ENCODE measurements around the gene SH3GLB1. TPM values are rescaled to one million over a fixed set of nuclear protein-coding genes. Genes with fewer than 3 reads are reported as not detected.
A peak's percentile ranks its signal among the peaks of the same experiment; 100 is the strongest.

The SH3GLB1 gene
- total and polyA plus RNA-seq, 2 of the 13 experiments (the other 11 are each of a cell fraction or from before 2014, with no cell fraction given) = 26.0 to 41.5 TPM

DNA sequence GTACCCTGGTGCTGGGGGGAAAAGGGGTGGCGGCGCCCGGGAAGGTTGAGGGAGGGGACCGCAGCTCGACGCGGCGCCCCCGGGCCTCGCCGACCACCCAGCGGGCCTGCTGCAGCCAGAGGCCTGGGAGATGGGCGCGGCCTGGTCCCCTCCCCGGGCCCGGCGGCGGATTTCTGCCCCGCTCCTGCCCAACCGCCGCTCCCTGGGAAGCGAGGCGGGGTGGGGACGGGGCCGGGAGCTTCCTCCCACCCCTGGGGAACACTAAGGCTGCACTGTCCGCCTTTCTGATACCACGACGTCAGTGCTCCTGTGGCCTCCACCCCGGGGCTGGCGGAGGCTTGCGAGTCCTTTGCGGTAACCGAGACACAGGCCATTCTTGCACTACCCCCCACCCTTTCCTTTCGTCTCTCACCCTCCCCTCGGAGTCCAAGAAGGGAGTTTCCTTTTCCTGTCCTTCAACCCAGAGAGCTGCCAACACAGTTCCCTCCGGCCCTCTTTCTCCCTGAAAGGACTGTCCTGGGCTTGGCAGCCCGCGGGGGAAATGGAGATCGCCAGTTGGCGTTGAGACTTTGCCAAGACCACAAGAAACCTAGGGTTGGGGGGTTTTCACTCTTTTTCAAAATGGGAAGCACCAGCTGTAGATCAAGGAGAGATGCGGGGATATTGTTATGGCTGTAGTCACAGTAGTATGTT, 742 bp downstream of the SH3GLB1 start (continued):
- peak; percentile 56; the same call in 1 of the 2 replicates for TF ChIP-seq ZNF749 (CRISPR knock-in tag; IDR thresholded peaks at IDR 0.05; ENCODE audit: borderline replicate concordance)
- TF ChIP-seq ZNF720 (CRISPR knock-in tag; IDR thresholded peaks at IDR 0.05) = no peak
- TF ChIP-seq NR1H2 (CRISPR knock-in tag; IDR thresholded peaks at IDR 0.05; ENCODE audit: borderline replicate concordance, low read depth) = no peak
- TF ChIP-seq ZNF776 (CRISPR knock-in tag; IDR thresholded peaks at IDR 0.05) = no peak
- TF ChIP-seq, protein P1, sequence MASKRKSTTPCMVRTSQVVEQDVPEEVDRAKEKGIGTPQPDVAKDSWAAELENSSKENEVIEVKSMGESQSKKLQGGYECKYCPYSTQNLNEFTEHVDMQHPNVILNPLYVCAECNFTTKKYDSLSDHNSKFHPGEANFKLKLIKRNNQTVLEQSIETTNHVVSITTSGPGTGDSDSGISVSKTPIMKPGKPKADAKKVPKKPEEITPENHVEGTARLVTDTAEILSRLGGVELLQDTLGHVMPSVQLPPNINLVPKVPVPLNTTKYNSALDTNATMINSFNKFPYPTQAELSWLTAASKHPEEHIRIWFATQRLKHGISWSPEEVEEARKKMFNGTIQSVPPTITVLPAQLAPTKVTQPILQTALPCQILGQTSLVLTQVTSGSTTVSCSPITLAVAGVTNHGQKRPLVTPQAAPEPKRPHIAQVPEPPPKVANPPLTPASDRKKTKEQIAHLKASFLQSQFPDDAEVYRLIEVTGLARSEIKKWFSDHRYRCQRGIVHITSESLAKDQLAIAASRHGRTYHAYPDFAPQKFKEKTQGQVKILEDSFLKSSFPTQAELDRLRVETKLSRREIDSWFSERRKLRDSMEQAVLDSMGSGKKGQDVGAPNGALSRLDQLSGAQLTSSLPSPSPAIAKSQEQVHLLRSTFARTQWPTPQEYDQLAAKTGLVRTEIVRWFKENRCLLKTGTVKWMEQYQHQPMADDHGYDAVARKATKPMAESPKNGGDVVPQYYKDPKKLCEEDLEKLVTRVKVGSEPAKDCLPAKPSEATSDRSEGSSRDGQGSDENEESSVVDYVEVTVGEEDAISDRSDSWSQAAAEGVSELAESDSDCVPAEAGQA (IDR thresholded peaks at IDR 0.05; ENCODE audit: low read depth) = no peak
- TF ChIP-seq, protein P1 (CRISPR knock-in tag; IDR thresholded peaks at IDR 0.05; ENCODE audit: borderline replicate concordance) = no peak
- peak; percentile 4; the same call in 1 of the 2 replicates for TF ChIP-seq HES4 (CRISPR knock-in tag; IDR thresholded peaks at IDR 0.05; ENCODE audit: borderline replicate concordance)
- TF ChIP-seq CHD4 (IDR thresholded peaks at IDR 0.05; ENCODE audit: borderline replicate concordance, low read length) = no peak
- no peak for TF ChIP-seq FOXK1 (CRISPR knock-in tag; IDR thresholded peaks at IDR 0.05; ENCODE audit: borderline replicate concordance, low read depth)
- TF ChIP-seq KLF16 (CRISPR knock-in tag; IDR thresholded peaks at IDR 0.05) = peak in 1 of 2 experiments; percentile 29; a peak in 1 of 4 replicates
- no peak for TF ChIP-seq SP4 (CRISPR knock-in tag; IDR thresholded peaks at IDR 0.05)
- no peak for TF ChIP-seq U2AF2 (IDR thresholded peaks at IDR 0.05; ENCODE audit: low read depth, low read length)
- TF ChIP-seq ISL2 (CRISPR knock-in tag; IDR thresholded peaks at IDR 0.05) = 0 out of 2 replicates have a peak, but pooled peaks have one; percentile 31
- TF ChIP-seq ZBTB38 (CRISPR knock-in tag; IDR thresholded peaks at IDR 0.05) = no peak
- no peak for TF ChIP-seq ZNF772 (CRISPR knock-in tag; IDR thresholded peaks at IDR 0.05)
- no peak for TF ChIP-seq CHD2 (IDR thresholded peaks at IDR 0.05; ENCODE audit: low read depth, low read length)
- 0 out of 2 replicates have a peak, but pooled peaks have one; percentile 34 for TF ChIP-seq BRD4 (CRISPR knock-in tag; IDR thresholded peaks at IDR 0.05)
- TF ChIP-seq ZNF83 (CRISPR knock-in tag; IDR thresholded peaks at IDR 0.05; ENCODE audit: borderline replicate concordance) = no peak
- TF ChIP-seq SMAD1 (CRISPR knock-in tag; IDR thresholded peaks at IDR 0.05; ENCODE audit: borderline replicate concordance, low read depth) = no peak
- no peak for TF ChIP-seq TSC22D2 (CRISPR knock-in tag; IDR thresholded peaks at IDR 0.05; ENCODE audit: borderline replicate concordance)
- TF ChIP-seq NFATC3 (CRISPR knock-in tag; IDR thresholded peaks at IDR 0.05) = no peak
- TF ChIP-seq DNMT3B (CRISPR knock-in tag; conservative IDR thresholded peaks at IDR 0.05) = no peak
- TF ChIP-seq ZNF281 (CRISPR knock-in tag; IDR thresholded peaks at IDR 0.05; ENCODE audit: borderline replicate concordance) = no peak
